Astrocyte (in vitro differentiated cells and primary cell): Measurements from ENCODE around the gene FAM171A2. TPM values are rescaled to one million over a fixed set of nuclear protein-coding genes. Genes with fewer than 3 reads are reported as not detected.

ENCODE experiments used
- DNase-seq: peaks from one replicate; pipeline ENCODE4 v3.0.0-alpha.2; 2010; ENCODE audit warnings: low read depth
- FAIRE-seq: peaks from 2 replicates; lab custom pipeline; 2011; peaks lifted over from hg19 to GRCh38; lab: Jason Lieb, UNC
- H2AFZ ChIP-seq: 2 replicates; pipeline ENCODE4 v1.6.0; 2012; ENCODE audit warnings: low read depth, low read length, inconsistent platforms
- H3K27ac ChIP-seq: 2 replicates; pipeline ENCODE4 v1.5.1; 2011; ENCODE audit warnings: low read depth, low read length, inconsistent platforms
- H3K27me3 ChIP-seq: 2 replicates; pipeline ENCODE4 v1.6.0; 2011; ENCODE audit warnings: low read length, inconsistent platforms; ENCODE audit not compliant: insufficient read depth
- H3K36me3 ChIP-seq: 2 replicates; pipeline ENCODE4 v1.5.1; 2011; ENCODE audit warnings: low read length, inconsistent platforms; ENCODE audit not compliant: insufficient read depth
- H3K4me1 ChIP-seq: 2 replicates; pipeline ENCODE4 v1.5.1; 2011; ENCODE audit warnings: low read length, inconsistent platforms; ENCODE audit not compliant: insufficient read depth
- H3K4me2 ChIP-seq: 2 replicates; pipeline ENCODE4 v1.6.0; 2012; ENCODE audit warnings: low read length, inconsistent platforms
- H3K4me3 ChIP-seq: 2 replicates; pipeline ENCODE4 v1.5.1; 2011; ENCODE audit warnings: low read depth, mild to moderate bottlenecking, low read length, inconsistent platforms; ENCODE audit not compliant: insufficient read depth
- H3K79me2 ChIP-seq: 2 replicates; pipeline ENCODE4 v1.6.0; 2012; ENCODE audit warnings: mild to moderate bottlenecking, low read length, inconsistent platforms; ENCODE audit not compliant: insufficient read depth
- H3K9ac ChIP-seq: 2 replicates; pipeline ENCODE4 v1.6.0; 2012; ENCODE audit warnings: mild to moderate bottlenecking, low read length, inconsistent platforms
- H3K9me3 ChIP-seq: 2 replicates; pipeline ENCODE4 v1.5.1; 2012; ENCODE audit warnings: low read depth, mild to moderate bottlenecking, low read length, inconsistent platforms; ENCODE audit not compliant: insufficient read depth
- H4K20me1 ChIP-seq: 2 replicates; pipeline ENCODE4 v1.6.0; 2012; ENCODE audit warnings: low read length, inconsistent platforms; ENCODE audit not compliant: insufficient read depth
- H3K27ac Mint-ChIP-seq: one replicate; pipeline ENCODE4 v1.8.0; 2021; ENCODE audit warnings: mild to moderate bottlenecking, mixed read lengths; ENCODE audit not compliant: unreplicated experiment
- H3K27me3 Mint-ChIP-seq: one replicate; pipeline ENCODE4 v1.8.0; 2021; ENCODE audit warnings: low read depth, mixed read lengths; ENCODE audit not compliant: unreplicated experiment
- H3K36me3 Mint-ChIP-seq: one replicate; pipeline ENCODE4 v1.8.0; 2021; ENCODE audit warnings: low read depth, mixed read lengths; ENCODE audit not compliant: unreplicated experiment
- H3K4me1 Mint-ChIP-seq: one replicate; pipeline ENCODE4 v1.8.0; 2021; ENCODE audit warnings: low read depth, mixed read lengths; ENCODE audit not compliant: unreplicated experiment
- H3K4me3 Mint-ChIP-seq: one replicate; pipeline ENCODE4 v1.8.0; 2021; ENCODE audit warnings: mild to moderate bottlenecking, moderate library complexity, mixed read lengths; ENCODE audit not compliant: unreplicated experiment
- H3K9me3 Mint-ChIP-seq: one replicate; pipeline ENCODE4 v1.8.0; 2021; ENCODE audit warnings: mild to moderate bottlenecking, mixed read lengths; ENCODE audit not compliant: unreplicated experiment
- CTCF ChIP-seq: IDR thresholded peaks from 2 replicates; pipeline ENCODE4 v1.5.1; 2011; ENCODE audit warnings: low read depth, mild to moderate bottlenecking, inconsistent platforms, low read length, moderate library complexity; ENCODE audit not compliant: insufficient read depth
- EZH2 ChIP-seq: IDR thresholded peaks from 2 replicates; pipeline ENCODE4 v1.6.1; 2012; ENCODE audit warnings: mild to moderate bottlenecking, low read length, inconsistent platforms; ENCODE audit not compliant: insufficient read depth
- total RNA-seq: library from RNA; stranded (reverse); gene quantifications from 2 replicates; pipeline ENCODE4 v1.2.1, GENCODE V29; 2021

The FAM171A2 gene
- total RNA-seq, 1 donor from 2014 or later = 18.2 TPM

GRCh38 chr17:44323359-44324091 lies 40.1 kb downstream of the FAM171A2 start:
- TF ChIP-seq CTCF (no peak), EZH2 (no peak)
- H4K20me1 ChIP-seq = peaks cover 19% of the 10 kb centered on the region
- H3K36me3 ChIP-seq = peaks cover 6% of the 10 kb centered on the region
- Mint-ChIP-seq H3K4me3 (peak overlapping the region; percentile 90), H3K9me3 (no peaks in the 10 kb centered on the region), H3K27me3 (no peaks in the 10 kb centered on the region), H3K27ac (no peak overlapping the region), H3K36me3 (peaks cover 8% of the 10 kb centered on the region), H3K4me1 (peaks cover 2% of the 10 kb centered on the region)
- no peak for FAIRE-seq
- H3K4me2 ChIP-seq = peak overlapping the region; percentile 85
- no peak for DNase-seq
- H3K27me3 ChIP-seq = no peaks in the 10 kb centered on the region
- H3K27ac ChIP-seq = no peak overlapping the region
- peaks cover 19% of the 10 kb centered on the region for H3K79me2 ChIP-seq
- peak overlapping the region; percentile 73 for H3K4me3 ChIP-seq
- no peaks in the 10 kb centered on the region for H3K9me3 ChIP-seq
- peaks cover 10% of the 10 kb centered on the region for H3K4me1 ChIP-seq
- H3K9ac ChIP-seq = peak overlapping the region; percentile 79
- H2AFZ ChIP-seq = peak overlapping the region; percentile 87

- peaks cover 10% of the 10 kb centered on the region for H3K4me1 ChIP-seq
- no peak for TF ChIP-seq EZH2
- TF ChIP-seq CTCF = no peak
- peaks cover 24% of the 10 kb centered on the region for H4K20me1 ChIP-seq
- H3K4me2 ChIP-seq = no peak overlapping the region
- peaks cover 2% of the 10 kb centered on the region for H3K27me3 ChIP-seq
- H3K36me3 ChIP-seq = peaks cover 6% of the 10 kb centered on the region
- Mint-ChIP-seq H3K27ac (no peak overlapping the region), H3K27me3 (peaks cover 5% of the 10 kb centered on the region), H3K4me3 (no peak overlapping the region), H3K36me3 (peaks cover 11% of the 10 kb centered on the region), H3K9me3 (peaks cover 2% of the 10 kb centered on the region), H3K4me1 (peaks cover 2% of the 10 kb centered on the region)
- no peak for FAIRE-seq
- no peak overlapping the region for H3K4me3 ChIP-seq
- DNase-seq = no peak
- H3K9me3 ChIP-seq = no peaks in the 10 kb centered on the region
- H3K9ac ChIP-seq = no peak overlapping the region
- H2AFZ ChIP-seq = no peak overlapping the region
- peaks cover 19% of the 10 kb centered on the region for H3K79me2 ChIP-seq
- no peak overlapping the region for H3K27ac ChIP-seq
Measured at GRCh38 chr17:44322236-44322895, 41.3 kb downstream of the FAM171A2 start.
